Activated CD4-positive, CD25-positive, alpha-beta regulatory T cell treated with anti-CD3 and anti-CD28 coated beads, Interleukin-2, amount 50 U/mL, for 16 hours (primary cell): Measurements from ENCODE around the gene TRAF2.

Experiments used
- DNase-seq: peaks from one replicate; pipeline ENCODE4 v3.0.0-alpha.2; 2020; ENCODE audit warnings: low read depth, low spot score

TRAF2 gene

GRCh38 chr9:136949817-136950655, 63.7 kb downstream of the TRAF2 start:
- peak; percentile 90 for DNase-seq

DNA sequence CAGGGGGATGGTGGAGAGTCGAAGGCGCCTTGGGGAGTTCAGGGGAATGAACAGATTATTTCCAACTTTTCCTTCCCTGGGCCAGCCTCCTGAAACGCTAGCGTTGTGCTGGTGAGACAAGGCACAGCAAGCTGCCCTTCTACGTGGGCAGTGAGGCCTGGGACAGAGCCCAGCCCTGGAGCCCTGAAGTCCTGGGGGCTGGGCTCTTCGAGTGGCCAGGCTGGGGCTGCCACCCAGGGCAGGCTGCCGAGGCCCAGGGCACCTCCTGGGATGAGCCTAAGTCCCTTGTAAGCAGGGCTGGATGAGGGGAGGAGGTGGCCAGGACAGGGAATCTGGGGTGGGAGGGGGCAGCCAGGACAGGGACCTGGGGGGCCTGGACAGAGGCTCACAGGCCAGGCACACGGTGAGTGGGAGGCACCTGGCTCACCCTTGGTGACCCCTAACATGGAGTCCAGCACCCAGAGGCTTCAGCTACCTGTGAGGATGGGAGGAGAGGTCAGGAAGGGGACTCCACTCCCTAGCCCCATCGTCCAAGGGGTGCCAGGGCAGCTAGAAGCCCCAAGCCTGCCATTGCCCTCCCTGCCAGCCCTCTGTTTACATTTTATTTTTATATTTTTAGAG, 64.5 kb downstream of the TRAF2 start:
- DNase-seq, result no peak

GRCh38 chr9:136951541-136952320, 65.4 kb downstream of the TRAF2 start, which contains the start of gene LCN12:
Gene LCN12 (plus strand): TSS chr9:136952273. CDS start chr9:136952328, 55 bp downstream.
- no peak for DNase-seq

DNA sequence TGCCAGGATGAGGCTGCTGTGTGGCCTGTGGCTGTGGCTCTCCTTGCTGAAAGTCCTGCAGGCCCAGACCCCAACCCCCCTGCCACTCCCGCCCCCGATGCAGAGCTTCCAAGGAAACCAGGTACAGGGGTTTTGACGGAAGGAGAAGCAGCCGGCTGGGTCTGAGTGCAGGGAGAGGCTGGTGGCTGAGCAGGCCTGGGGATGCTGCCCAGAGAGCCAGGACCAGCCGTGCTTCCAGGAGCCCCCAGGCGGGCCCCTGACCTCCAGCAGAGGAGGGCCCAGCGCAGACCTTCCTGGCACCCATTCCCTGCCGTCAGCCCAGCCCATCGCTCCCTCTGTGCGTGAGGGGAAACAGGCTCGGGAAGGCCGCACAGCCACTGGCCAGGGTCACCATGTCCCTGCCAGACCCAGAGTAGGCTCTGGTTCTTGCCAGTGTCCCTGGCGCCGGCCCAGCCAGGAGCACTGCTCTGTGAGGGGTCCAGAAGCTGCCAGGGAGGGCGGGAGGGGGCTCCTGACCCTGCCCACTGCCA, 66.1 kb downstream of the TRAF2 start:
- DNase-seq, result no peak

DNA sequence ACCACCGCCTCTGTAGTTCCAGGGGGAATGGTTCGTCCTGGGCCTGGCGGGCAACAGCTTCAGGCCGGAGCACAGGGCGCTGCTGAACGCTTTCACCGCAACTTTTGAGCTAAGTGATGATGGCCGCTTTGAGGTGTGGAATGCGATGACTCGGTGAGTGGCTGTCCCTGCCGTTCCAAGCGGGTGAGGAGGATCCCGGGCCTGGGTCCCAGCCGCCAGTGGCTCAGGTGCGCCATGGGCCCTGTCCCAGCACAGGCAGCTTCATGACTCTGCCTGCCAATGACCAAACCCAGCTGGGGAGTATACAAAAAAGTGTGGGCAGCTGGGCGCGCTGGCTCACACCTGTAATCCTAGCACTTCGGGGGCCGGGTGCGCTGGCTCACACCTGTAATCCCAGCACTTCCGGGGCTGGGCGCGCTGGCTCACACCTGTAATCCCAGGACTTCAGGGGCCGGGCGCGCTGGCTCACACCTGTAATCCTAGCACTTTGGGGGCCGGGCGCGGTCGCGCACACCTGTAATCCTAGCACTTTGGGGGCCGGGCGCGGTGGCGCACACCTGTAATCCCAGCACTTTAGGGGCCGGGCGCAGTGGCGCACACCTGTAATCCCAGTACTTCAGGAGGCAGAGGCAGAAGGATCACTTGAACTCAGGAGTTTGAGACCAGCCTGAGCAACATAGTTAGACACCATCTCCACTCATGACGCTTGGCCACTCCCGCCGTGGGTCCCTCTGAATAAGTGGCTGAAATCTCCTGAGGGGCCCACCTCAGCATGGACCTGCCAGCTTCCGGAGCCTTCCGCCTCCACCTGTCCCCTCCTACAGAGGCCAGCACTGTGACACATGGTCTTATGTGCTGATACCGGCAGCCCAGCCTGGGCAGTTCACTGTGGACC, 66.8 kb downstream of the TRAF2 start:
- DNase-seq, result no peak

DNA sequence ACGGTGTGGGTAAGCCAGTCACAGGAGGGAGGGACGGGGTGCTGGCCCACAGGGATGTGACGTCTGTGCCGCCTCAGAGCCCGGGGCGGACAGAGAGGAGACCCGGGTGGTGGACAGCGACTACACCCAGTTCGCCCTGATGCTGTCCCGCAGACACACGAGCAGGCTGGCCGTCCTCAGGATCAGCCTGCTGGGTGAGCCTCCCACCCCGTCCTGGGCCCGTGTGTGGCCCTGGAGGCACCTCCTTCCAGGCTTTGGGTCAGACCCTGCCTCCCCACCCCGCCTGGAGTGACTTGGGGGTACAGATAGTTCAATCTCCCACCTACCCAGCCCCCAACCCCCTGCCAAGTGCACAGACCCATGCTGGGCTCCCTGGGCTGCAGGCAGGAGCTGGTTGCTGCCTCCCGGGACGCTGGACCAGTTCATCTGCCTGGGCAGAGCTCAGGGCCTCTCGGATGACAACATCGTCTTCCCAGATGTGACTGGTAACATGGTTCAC, 67.5 kb downstream of the TRAF2 start:
- DNase-seq, result no peak

DNA sequence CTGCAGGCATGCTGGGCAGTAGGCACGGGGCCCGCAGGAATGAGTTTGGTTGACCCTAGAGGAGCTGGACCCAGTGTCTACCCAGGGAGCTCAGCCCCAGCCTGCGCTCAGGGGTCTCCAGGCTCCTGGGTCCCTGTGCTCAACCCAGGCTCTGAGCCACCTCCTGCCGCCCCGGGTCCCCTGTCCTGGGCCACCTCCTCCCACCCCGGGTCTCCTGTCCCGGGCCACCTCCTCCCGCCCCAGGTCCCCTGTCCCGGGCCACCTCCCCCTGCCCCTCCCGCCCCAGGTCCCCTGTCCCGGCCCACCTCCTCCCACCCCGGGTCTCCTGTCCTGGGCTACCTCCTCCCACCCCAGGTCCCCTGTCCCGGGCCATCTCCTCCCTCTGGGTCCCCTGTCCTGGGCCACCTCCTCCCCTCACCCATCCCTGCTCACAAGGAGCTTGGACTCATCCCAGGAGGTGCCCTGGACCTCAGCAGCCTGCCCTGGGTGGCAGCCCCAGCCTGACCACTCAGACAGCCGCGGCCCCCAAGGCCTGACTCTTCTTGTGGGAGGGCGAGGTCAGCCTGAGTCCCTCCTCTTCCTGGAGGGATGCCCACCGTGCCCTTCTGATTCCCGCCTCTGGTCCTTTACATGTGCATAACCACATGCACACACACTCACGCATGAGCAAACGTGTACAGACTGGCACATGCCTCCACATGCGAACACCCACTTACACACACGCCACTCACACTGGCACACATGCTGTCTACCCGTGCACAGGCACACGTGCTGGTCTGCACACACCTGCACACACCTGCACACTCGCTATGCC, 68.2 kb downstream of the TRAF2 start:
- DNase-seq, result no peak

DNA sequence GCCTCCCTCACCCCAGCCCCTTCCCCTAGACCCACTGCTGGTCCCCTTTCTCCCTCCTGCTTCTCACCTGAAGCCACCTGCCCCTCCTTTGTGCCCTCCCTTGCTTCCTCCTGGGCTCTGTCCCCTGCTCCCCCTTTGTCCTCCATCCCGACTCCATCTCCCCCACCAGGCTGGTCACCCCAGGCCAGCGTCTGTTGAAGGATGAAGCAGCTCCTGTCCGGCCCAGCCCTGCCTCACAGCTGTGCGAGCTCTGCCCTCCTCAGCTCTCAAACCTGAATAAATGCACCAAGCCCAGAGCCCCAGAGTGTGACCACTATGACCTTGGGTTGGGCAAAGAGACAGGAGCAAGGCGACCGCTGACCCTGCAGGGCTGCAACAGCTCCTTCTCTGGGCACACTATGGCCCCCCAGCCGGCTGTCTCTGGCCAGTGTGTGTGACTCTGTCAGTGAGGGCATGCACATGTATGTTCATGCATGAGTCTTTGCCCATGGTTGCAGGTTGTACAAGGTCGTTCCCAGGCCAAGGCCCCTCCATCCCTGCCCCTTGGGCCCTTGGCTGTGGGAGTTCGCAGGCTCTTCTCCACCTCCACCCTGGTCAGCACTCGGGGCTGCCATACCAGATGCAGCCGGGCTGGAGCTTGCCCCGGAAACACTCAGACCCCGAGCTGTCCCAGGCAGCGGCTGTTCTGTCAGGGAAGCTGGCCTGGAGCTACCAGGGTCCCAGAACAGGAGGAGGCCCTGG, 69.1 kb downstream of the TRAF2 start:
- no peak for DNase-seq

DNA sequence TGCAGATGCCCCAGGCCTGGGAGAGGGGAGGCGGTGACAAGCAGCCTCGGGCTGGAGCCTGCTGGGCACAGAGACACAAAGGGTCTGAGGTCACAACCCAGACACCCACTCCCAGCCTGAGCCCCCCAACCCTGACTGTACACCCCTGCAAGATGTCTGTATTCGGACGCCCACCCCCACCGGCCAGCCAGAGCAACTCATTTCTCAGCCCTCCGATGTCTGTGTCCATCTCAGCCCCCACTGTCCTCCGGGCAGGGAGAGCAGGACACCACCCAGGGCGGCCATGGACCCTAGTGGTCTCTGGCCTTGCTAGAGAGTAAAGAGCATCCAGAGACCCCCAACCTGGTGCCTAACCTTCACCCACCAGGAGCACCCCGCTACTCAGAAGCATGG, 69.6 kb downstream of the TRAF2 start:
- no peak for DNase-seq

DNA sequence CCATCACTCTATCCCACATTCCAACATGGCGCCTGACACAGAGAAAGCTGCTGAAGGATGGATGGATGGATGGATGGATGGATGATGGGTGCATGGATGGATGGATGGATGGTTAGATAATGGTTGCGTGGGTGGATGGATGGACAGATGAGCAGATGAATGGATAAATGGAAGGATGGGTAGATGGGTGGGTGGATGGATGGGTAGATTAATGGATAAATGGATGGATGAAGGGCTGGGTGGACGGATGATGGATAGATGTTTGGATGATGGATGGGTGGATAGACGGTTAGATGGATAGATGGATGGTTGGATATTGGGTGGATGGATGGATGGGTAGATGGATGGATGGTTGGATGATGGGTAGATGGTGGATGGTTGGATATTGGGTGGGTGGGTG, 70.3 kb downstream of the TRAF2 start:
- DNase-seq, result no peak

DNA sequence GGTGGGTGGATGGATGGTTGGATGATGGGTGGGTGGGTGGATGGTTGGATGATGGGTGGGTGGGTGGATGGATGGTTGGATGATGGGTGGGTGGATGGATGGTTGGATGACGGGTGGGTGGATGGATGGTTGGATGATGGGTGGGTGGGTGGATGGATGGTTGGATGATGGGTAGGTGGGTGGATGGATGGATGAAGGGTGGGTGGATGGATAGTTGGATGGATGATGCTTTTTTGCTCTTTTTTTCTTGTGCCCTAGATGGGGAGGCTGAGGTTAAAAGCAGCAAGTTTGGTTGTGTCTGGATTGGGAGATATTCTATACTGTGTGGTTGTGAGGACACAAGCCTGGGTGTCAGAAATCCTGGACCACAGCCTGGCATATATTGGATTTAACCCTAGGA, 71.1 kb downstream of the TRAF2 start:
- no peak for DNase-seq

DNA sequence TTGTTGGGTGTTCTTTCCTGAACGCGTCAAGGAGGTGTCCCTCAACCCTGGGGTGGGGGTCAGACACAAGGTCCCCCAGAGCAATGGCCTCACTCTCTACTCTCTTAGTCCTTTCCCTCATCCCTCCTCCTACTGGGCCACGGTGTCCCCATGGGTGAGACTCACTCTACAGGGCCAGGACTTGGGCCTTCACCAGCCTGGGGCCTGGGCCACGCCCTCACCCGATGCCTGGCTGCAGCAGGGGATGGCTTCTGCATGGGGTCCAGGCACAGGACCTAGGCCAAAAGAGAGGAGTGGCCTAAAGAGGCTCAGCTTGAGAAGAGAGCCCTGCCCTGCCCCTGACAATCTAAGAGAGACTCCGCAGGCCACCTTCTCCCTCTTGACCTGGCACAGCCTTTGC, 71.6 kb downstream of the TRAF2 start:
- no peak for DNase-seq

GRCh38 chr9:136958473-136958872, 72.2 kb downstream of the TRAF2 start:
- DNase-seq, result no peak

DNA sequence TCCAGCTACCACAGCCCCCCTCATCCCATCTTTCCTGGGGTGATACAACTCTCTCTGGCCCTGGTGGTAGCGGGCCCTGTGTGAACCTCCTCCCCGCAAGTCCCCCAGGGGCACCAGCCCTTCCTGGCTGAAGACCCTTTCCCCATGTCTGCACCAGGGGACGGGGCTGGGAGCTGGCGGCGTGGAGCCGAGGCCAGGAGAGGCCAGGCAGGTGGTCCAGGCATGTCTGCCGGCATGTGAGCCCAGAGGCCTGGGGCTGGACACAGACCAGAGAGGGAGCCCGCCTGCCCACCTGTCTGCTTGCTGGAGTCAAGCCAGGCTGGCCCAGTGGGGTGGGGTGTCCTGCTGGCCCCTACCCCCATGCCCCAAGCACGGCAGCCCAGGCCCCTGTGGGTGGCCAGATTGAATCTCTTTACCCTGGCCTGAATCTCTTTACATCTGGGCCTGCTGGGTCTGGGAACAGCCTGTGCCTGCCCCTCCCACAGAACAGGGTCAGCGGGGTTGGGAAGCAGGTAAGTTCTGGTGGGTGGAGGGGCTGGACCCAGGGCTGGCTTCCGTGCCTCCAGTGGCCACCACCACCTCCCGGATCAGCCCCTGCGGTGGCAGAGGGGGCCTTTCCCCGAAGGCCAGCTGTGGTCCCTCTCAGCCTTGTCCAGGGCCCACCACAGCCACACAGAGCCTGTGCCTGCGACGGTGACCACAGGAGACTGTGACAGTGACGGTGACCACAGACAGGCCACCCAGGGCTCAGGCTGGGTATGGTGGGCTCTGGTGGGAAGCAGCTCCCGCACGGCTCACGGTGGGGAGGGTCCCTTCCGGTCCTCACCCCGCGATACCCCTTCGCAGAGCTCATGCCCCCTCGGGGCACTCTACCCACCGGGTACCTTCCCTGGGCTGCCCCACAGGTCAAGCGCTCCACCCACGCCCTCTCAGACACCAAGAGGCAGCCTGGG, 72.9 kb downstream of the TRAF2 start:
- DNase-seq, result no peak

GRCh38 chr9:136960212-136960937, 74.1 kb downstream of the TRAF2 start:
- no peak for DNase-seq

DNA sequence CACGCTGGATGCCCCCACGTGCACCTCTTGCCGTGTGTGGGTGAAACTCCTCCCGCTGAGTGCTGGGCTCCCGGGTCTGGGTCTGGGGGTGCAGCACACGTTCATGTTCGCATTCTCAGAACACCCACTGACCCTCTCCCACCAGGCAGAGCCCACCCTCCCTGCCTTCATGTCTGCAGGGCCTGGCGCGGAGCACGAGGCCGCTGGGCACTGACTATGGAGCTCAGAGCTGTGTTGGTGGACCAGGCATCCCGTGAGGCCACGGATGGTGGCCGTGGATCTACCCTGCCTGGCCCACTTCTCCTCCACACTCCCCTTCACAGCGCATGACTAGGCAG, 74.6 kb downstream of the TRAF2 start:
- DNase-seq, result no peak

DNA sequence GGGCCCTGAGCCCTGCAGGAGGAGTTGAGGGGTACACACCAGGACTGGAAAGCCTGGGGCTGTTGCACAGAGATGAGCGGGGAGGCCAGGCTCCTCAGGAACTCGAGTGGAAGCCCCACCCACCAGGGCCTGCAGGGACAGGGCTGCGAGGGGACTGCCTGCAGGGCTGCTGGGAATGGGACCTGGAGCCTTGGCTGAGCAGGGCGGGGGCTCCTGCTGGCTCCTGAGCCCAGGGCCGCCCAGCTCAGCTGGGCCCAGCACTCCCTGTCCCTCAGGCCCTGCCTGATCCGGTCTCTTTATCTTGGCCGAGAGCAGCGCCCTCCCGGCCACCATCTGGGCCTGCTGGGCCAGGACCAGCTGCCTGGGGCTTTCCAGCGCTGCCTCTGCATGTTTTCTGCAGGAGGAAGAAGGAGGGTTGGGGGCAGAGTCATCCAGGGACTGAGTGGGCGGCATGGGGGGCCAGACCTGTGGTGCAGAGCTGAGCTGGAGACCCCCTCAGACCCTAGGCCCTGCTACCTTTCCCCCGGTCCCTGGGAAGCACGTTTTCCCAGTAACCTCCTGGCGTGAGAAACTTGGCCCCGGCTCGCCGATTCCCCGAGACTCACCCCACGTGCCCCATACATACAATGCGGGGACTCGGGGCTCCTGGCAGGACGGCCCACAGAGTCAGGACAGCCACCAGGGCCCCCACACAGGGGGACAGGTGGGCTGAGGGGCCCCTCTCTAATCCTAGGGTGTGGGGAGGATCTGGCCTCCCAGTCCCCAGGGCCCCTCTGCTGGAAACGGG, 75.2 kb downstream of the TRAF2 start:
- DNase-seq, result no peak
